CD4-positive, alpha-beta T cell (primary cell): Measurements from ENCODE around the gene SLC1A2. TPM values are rescaled to one million over a fixed set of nuclear protein-coding genes. Genes with fewer than 3 reads are reported as not detected.
A peak's percentile ranks its signal among the peaks of the same experiment; 100 is the strongest.

Experiments used
- ATAC-seq: fragments of 200-7000 bp; cut with Tn5 transposase; one replicate; pipeline ENCODE4 v1.10.0; 2022; ENCODE audit warnings: mild to moderate bottlenecking; ENCODE audit not compliant: poor library complexity
- CTCF ChIA-PET: fragments of 350-600 bp; sonication (Branson Sonifier 250); formaldehyde crosslinking; loops from one replicate; lab custom pipeline; 2021; ENCODE audit warnings: antibody characterized with exemption, inconsistent platforms; lab: Charles Lee
- POLR2A ChIA-PET: fragments of 350-600 bp; sonication (Branson Sonifier 250); formaldehyde crosslinking; loops from one replicate; lab custom pipeline; 2021; ENCODE audit warnings: antibody characterized with exemption, inconsistent platforms; lab: Charles Lee
- DNase-seq, 14 experiments: peaks; one replicate each; pipeline ENCODE4 v3.0.0-alpha.2; 2013 to 2020; ENCODE audit warnings: mixed read lengths in 2 of 14
- H3K27ac ChIP-seq, 2 donors: one replicate each; pipeline versions ENCODE4 v1.5.1 to v1.7.0; 2013; ENCODE audit warnings: low read length in 2 of 2, low read depth in 1 of 2, mild to moderate bottlenecking in 1 of 2
- H3K27me3 ChIP-seq, 2 experiments: 1 replicate in 1 of 2; 2 replicates in 1 of 2; pipeline versions ENCODE4 v1.6.1 to v1.7.0; 2013; ENCODE audit warnings: low read length in 2 of 2, control low read depth in 1 of 2, mild to moderate bottlenecking in 1 of 2, moderate library complexity in 1 of 2; ENCODE audit not compliant: insufficient read depth in 2 of 2, control insufficient read depth in 1 of 2
- H3K36me3 ChIP-seq: one replicate; pipeline ENCODE4 v1.6.1; 2013; ENCODE audit warnings: low read length, control low read depth; ENCODE audit not compliant: insufficient read depth
- H3K4me1 ChIP-seq: one replicate; pipeline ENCODE4 v1.6.1; 2013; ENCODE audit warnings: low read length, control low read depth; ENCODE audit not compliant: insufficient read depth
- H3K4me3 ChIP-seq: one replicate; pipeline ENCODE4 v1.5.1; 2013; ENCODE audit warnings: mild to moderate bottlenecking, low read length, moderate library complexity
- H3K9me3 ChIP-seq, 2 experiments: 1 replicate in 1 of 2; 2 replicates in 1 of 2; pipeline versions ENCODE4 v1.6.1 to v1.7.0; 2013; ENCODE audit warnings: low read length in 2 of 2, mild to moderate bottlenecking in 2 of 2, control low read depth in 1 of 2, moderate library complexity in 1 of 2; ENCODE audit not compliant: control insufficient read depth in 1 of 2, insufficient read depth in 1 of 2
- H3K27ac Mint-ChIP-seq: one replicate; pipeline ENCODE4 v1.8.0; 2020; ENCODE audit warnings: mixed read lengths
- H3K27me3 Mint-ChIP-seq: one replicate; pipeline ENCODE4 v1.8.0; 2021; ENCODE audit warnings: mixed read lengths
- H3K36me3 Mint-ChIP-seq: one replicate; pipeline ENCODE4 v1.8.0; 2021; ENCODE audit warnings: low read depth, mixed read lengths
- H3K4me1 Mint-ChIP-seq: one replicate; pipeline ENCODE4 v1.8.0; 2021; ENCODE audit warnings: low read depth, mixed read lengths
- H3K4me3 Mint-ChIP-seq: one replicate; pipeline ENCODE4 v1.8.0; 2020; ENCODE audit warnings: mild to moderate bottlenecking, mixed read lengths
- H3K9me3 Mint-ChIP-seq: one replicate; pipeline ENCODE4 v1.8.0; 2020; ENCODE audit warnings: mixed read lengths
- intact Hi-C, 2 experiments: fragments of 100-400 bp; cut with DNase I in 1 of 2; cut with micrococcal nuclease in 1 of 2; formaldehyde crosslinking; loops; one replicate each; pipeline versions ENCODE4 v1.15.1 to v1.9.0; 2023 to 2025; cut with DNase I, micrococcal nuclease
- total RNA-seq, 174 experiments: library from RNA in 2 of 174; stranded (reverse) in 2 of 174; gene quantifications; one replicate each; pipeline ENCODE4 v1.2.3 and lab custom pipeline; 2021 to 2026
- TF ChIP-seq, protein P1 (sequence below): fragments of 200-600 bp; IDR thresholded peaks from one replicate; pipeline ENCODE4 v1.8.0; 2022; ENCODE audit warnings: antibody characterized with exemption, mild to moderate bottlenecking

Gene SLC1A2
- total RNA-seq, 2 experiments from 2014 or later, result not detected

DNA sequence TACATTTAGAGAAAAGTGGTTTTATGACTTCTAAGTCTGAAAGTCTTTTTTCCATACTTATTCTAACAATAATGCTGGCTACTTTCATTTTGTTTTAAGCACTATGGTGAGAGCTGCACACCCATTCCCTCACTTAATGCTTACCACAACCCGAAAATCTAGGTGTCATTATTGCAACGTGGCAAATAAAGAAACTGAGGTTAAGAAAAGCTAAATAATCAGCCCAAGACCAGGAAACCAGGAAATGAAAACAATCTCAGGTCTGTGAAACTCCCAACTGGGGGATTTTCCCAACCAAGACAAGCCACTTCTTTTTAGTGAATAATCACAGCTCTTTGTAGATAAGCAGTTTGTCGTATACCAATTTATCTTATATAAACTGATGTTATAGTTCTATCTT, 126.3 kb downstream of the SLC1A2 start:
- Histone ChIP-seq H3K27me3 (no peaks in the 10 kb centered on the region), H3K36me3 (no peaks in the 10 kb centered on the region), H3K9me3 (no peaks in the 10 kb centered on the region), H3K27ac (no peak overlapping the region), H3K4me3 (no peak overlapping the region), H3K4me1 (no peaks in the 10 kb centered on the region)
- no peaks in the 10 kb centered on the region for H3K27me3 Mint-ChIP-seq
- CTCF ChIA-PET, result no interaction called here
- peaks cover 14% of the 10 kb centered on the region for H3K4me1 Mint-ChIP-seq
- peak in 2 of 14 experiments; percentile 31 to 41 for DNase-seq
- H3K9me3 Mint-ChIP-seq, result no peaks in the 10 kb centered on the region
- POLR2A ChIA-PET, result no interaction called here
- no peak overlapping the region for H3K27ac Mint-ChIP-seq
- H3K36me3 Mint-ChIP-seq, result no peaks in the 10 kb centered on the region
- TF ChIP-seq, protein P1, sequence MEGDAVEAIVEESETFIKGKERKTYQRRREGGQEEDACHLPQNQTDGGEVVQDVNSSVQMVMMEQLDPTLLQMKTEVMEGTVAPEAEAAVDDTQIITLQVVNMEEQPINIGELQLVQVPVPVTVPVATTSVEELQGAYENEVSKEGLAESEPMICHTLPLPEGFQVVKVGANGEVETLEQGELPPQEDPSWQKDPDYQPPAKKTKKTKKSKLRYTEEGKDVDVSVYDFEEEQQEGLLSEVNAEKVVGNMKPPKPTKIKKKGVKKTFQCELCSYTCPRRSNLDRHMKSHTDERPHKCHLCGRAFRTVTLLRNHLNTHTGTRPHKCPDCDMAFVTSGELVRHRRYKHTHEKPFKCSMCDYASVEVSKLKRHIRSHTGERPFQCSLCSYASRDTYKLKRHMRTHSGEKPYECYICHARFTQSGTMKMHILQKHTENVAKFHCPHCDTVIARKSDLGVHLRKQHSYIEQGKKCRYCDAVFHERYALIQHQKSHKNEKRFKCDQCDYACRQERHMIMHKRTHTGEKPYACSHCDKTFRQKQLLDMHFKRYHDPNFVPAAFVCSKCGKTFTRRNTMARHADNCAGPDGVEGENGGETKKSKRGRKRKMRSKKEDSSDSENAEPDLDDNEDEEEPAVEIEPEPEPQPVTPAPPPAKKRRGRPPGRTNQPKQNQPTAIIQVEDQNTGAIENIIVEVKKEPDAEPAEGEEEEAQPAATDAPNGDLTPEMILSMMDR, result no peak
- no peak overlapping the region for H3K4me3 Mint-ChIP-seq
- no peak for ATAC-seq
- intact Hi-C loops, result no loop called here

DNA sequence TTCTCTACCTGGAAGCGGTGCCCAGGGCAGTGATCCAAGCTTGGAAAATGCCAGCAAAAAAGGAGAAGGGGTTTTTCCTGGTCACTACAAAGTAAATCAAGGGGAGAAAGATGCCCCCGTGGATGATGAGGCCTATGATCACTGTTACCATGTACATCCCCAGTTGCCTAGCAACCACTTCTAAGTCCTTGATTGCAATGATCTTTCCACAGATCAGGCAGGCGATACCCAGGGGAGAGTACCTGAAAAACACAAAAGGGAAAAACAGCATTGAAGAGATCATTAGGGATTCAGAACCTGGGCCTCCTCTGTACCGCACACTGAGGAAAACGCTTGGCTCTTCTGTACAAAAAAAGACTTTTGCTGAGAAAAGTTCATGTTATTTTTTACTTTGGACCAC, 127.1 kb downstream of the SLC1A2 start:
- H3K9me3 Mint-ChIP-seq, result no peaks in the 10 kb centered on the region
- H3K9me3 ChIP-seq, result no peaks in the 10 kb centered on the region
- H3K4me1 Mint-ChIP-seq, result peaks cover 14% of the 10 kb centered on the region
- H3K27ac ChIP-seq, result no peak overlapping the region
- no peak overlapping the region for H3K4me3 ChIP-seq
- intact Hi-C loops, result no loop called here
- no peaks in the 10 kb centered on the region for H3K27me3 ChIP-seq
- no peaks in the 10 kb centered on the region for H3K27me3 Mint-ChIP-seq
- H3K4me3 Mint-ChIP-seq, result no peak overlapping the region
- POLR2A ChIA-PET, result no interaction called here
- ATAC-seq (no peak), DNase-seq (peak in 2 of 14 experiments; percentile 23 to 30)
- no peak overlapping the region for H3K27ac Mint-ChIP-seq
- H3K36me3 Mint-ChIP-seq, result no peaks in the 10 kb centered on the region
- TF ChIP-seq, protein P1, result no peak
- CTCF ChIA-PET, result no interaction called here
- H3K4me1 ChIP-seq, result no peaks in the 10 kb centered on the region
- H3K36me3 ChIP-seq, result no peaks in the 10 kb centered on the region

- Mint-ChIP-seq H3K4me3 (no peak overlapping the region), H3K27ac (no peak overlapping the region), H3K4me1 (peaks cover 14% of the 10 kb centered on the region), H3K9me3 (no peaks in the 10 kb centered on the region), H3K36me3 (no peaks in the 10 kb centered on the region), H3K27me3 (no peaks in the 10 kb centered on the region)
- DNase-seq (no peak), ATAC-seq (no peak)
- POLR2A ChIA-PET, result no interaction called here
- no peaks in the 10 kb centered on the region for H3K4me1 ChIP-seq
- intact Hi-C loops, result no loop called here
- no peaks in the 10 kb centered on the region for H3K36me3 ChIP-seq
- CTCF ChIA-PET, result no interaction called here
- no peaks in the 10 kb centered on the region for H3K9me3 ChIP-seq
- no peaks in the 10 kb centered on the region for H3K27me3 ChIP-seq
- no peak overlapping the region for H3K4me3 ChIP-seq
- no peak overlapping the region for H3K27ac ChIP-seq
- TF ChIP-seq, protein P1, result no peak
Measured at GRCh38 chr11:35290876-35291275, 128.5 kb downstream of the SLC1A2 start.
